HEK293T (cell line): ENCODE measurements around the gene SNX32.

Experiments used
- CTCF ChIA-PET: fragments of 350-600 bp; formaldehyde crosslinking; extraction: SDS; loops from one replicate; lab custom pipeline; 2021; ENCODE audit warnings: antibody characterized with exemption, inconsistent platforms; lab: Yijun Ruan, JAX
- POLR2A ChIA-PET: fragments of 350-600 bp; formaldehyde crosslinking; extraction: SDS; loops from one replicate; lab custom pipeline; 2020; ENCODE audit warnings: antibody characterized with exemption, inconsistent platforms; lab: Yijun Ruan, JAX
- DNase-seq: peaks from one replicate; pipeline ENCODE4 v3.0.0; 2012; ENCODE audit warnings: mixed read lengths; ENCODE audit errors: extremely low spot score
- ARNT ChIP-seq: fragments of 450-650 bp; IDR thresholded peaks from 2 replicates; pipeline ENCODE4 v1.6.1; 2017; ENCODE audit warnings: mild to moderate bottlenecking
- BHLHE40 ChIP-seq: fragments of 450-650 bp; IDR thresholded peaks from 2 replicates; pipeline ENCODE4 v1.6.1; 2016; ENCODE audit warnings: mild to moderate bottlenecking, moderate library complexity, borderline replicate concordance
- CTBP1 ChIP-seq: fragments of 450-650 bp; IDR thresholded peaks from 2 replicates; pipeline ENCODE4 v1.6.1; 2016; ENCODE audit warnings: borderline replicate concordance
- ELF4 ChIP-seq: fragments of 450-650 bp; IDR thresholded peaks from 2 replicates; pipeline ENCODE4 v1.6.1; 2017; ENCODE audit warnings: antibody characterized with exemption
- FOXA1 ChIP-seq: fragments of 450-650 bp; IDR thresholded peaks from 2 replicates; pipeline ENCODE4 v1.6.1; 2016; ENCODE audit warnings: mild to moderate bottlenecking
- FOXK2 ChIP-seq: fragments of 450-650 bp; IDR thresholded peaks from 2 replicates; pipeline ENCODE4 v1.6.1; 2016; ENCODE audit warnings: mild to moderate bottlenecking
- FOXM1 ChIP-seq: fragments of 450-650 bp; IDR thresholded peaks from 2 replicates; pipeline ENCODE4 v1.6.1; 2017; ENCODE audit warnings: mild to moderate bottlenecking, borderline replicate concordance
- HDGF ChIP-seq: fragments of 450-650 bp; IDR thresholded peaks from 2 replicates; pipeline ENCODE4 v1.6.1; 2017; ENCODE audit warnings: antibody characterized with exemption, borderline replicate concordance
- L3MBTL2 ChIP-seq: fragments of 450-650 bp; conservative IDR thresholded peaks from 2 replicates; pipeline ENCODE4 v1.6.1; 2016; ENCODE audit warnings: mild to moderate bottlenecking
- LEF1 ChIP-seq: fragments of 450-650 bp; IDR thresholded peaks from 2 replicates; pipeline ENCODE4 v1.6.1; 2017; ENCODE audit warnings: mild to moderate bottlenecking, borderline replicate concordance
- NFRKB ChIP-seq: fragments of 450-650 bp; IDR thresholded peaks from 2 replicates; pipeline ENCODE4 v1.6.1; 2016; ENCODE audit warnings: mild to moderate bottlenecking, moderate library complexity
- PKNOX1 ChIP-seq: fragments of 450-650 bp; IDR thresholded peaks from 2 replicates; pipeline ENCODE4 v1.6.1; 2016
- SP1 ChIP-seq: fragments of 450-650 bp; IDR thresholded peaks from 2 replicates; pipeline ENCODE4 v1.6.1; 2017
- SUZ12 ChIP-seq: fragments of 450-650 bp; IDR thresholded peaks from 2 replicates; pipeline ENCODE4 v1.6.1; 2016; ENCODE audit warnings: mild to moderate bottlenecking
- TARDBP ChIP-seq: fragments of 450-650 bp; IDR thresholded peaks from 2 replicates; pipeline ENCODE4 v1.6.1; 2016
- ZNF384 ChIP-seq: fragments of 450-650 bp; IDR thresholded peaks from 2 replicates; pipeline ENCODE4 v1.6.1; 2016

SNX32 gene

GRCh38 chr11:65882120-65883057 lies 48.6 kb downstream of the SNX32 start:
- TF ChIP-seq SUZ12, result no peak
- TF ChIP-seq ARNT, result no peak
- no peak for TF ChIP-seq TARDBP
- TF ChIP-seq FOXM1, result no peak
- TF ChIP-seq FOXK2, result no peak
- no peak for TF ChIP-seq NFRKB
- no peak for TF ChIP-seq ELF4
- CTCF ChIA-PET, result no interaction called here
- DNase-seq, result no peak
- POLR2A ChIA-PET, result interaction anchor here (1.0 to 12.4 kb wide), 3 partner anchors 9 to 18 kb away, joined by 3 to 289 read pairs (median 10); partner anchors contain the start of genes CFL1, EFEMP2 and MUS81

DNA sequence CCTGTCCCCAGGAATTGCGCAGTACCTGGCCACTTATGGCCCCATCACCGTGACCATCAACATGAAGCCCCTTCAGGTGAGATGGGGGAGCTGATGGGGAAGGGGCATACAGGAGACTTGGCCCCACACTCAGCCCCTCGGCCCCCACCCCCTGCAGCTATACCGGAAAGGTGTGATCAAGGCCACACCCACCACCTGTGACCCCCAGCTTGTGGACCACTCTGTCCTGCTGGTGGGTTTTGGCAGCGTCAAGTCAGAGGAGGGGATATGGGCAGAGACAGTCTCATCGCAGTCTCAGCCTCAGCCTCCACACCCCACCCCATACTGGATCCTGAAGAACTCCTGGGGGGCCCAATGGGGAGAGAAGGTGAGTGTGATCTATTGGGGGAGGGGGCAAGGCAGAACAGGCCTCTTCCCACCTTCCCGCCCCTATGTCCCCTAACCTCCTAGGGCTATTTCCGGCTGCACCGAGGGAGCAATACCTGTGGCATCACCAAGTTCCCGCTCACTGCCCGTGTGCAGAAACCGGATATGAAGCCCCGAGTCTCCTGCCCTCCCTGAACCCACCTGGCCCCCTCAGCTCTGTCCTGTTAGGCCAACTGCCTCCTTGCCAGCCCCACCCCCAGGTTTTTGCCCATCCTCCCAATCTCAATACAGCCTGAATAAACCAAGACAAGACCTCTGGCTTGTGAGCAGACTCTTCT lies 49.4 kb downstream of the SNX32 start:
- no peak for DNase-seq
- POLR2A ChIA-PET, result interaction anchor here (12.4 kb wide), 1 partner anchor 19 kb away, joined by 289 read pairs; the partner anchor contains the start of genes CFL1, EFEMP2 and MUS81
- TF ChIP-seq FOXM1 (no peak), NFRKB (no peak), ZNF384 (no peak), TARDBP (no peak), LEF1 (no peak), PKNOX1 (no peak), FOXK2 (no peak), L3MBTL2 (no peak), SP1 (no peak), SUZ12 (no peak)
- CTCF ChIA-PET, result interaction anchor here (0.5 to 2.6 kb wide), 3 partner anchors 22 to 108 kb away, joined by 3 to 12 read pairs (median 4); no protein-coding TSS in a partner anchor

DNA sequence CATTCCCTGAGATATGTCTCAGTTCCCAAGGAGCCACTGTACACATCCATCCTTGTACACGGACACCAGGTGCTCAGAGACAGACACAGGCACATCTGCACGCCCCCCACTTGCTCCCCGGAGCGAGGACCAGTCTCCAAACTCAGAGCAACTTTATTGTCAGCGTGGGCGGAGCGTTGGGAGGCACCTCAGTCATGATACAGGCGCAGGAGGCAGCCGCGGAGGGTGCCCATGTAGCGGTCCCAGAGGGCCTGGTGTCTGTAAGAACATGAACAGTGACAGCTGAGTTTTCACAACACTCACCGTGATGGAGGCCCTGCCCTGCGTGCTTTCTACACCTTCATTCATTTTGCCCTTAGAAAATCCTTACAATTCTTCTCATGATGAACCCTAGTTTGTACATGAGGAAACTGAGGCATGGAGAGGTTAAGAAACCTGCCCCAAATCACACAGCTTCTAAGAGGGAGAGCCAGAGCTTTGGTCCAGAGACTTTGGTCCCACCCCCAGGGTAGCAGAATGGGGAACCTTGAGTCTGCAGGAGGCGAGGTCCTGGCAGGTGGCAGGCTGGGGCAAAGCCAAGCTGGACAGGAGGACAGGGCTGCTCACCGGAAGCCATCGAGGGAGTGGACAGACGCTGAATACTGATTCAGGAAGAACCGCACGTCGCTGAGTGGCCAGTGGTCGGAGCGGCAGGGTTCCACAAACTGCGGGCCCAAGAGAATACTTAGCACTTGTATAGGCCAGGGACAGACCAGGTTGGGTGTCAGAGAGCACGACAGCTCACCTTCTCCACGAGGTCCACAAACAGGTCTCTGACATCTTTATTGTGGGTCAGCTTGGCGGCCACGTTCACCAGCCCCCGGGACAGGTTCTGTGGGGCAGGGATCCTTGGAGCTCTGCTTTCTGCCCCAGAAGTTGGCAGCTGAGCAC lies 50.3 kb downstream of the SNX32 start:
- TF ChIP-seq CTBP1 (no peak), PKNOX1 (no peak), ELF4 (no peak), FOXA1 (no peak), ARNT (no peak)
- CTCF ChIA-PET, result interaction anchor here (0.5 to 2.6 kb wide), 16 partner anchors 10 to 186 kb away, joined by 3 to 14 read pairs (median 3); partner anchors contain the start of genes KAT5, MUS81 and PACS1
- DNase-seq, result no peak
- POLR2A ChIA-PET, result interaction anchor here (1.1 to 12.4 kb wide), 4 partner anchors 10 to 172 kb away, joined by 4 to 289 read pairs (median 6); partner anchors contain the start of genes CFL1, EFEMP2, KAT5 and MUS81

- POLR2A ChIA-PET, result interaction anchor here (1.1 to 12.4 kb wide), 5 partner anchors 10 to 172 kb away, joined by 4 to 289 read pairs (median 5); partner anchors contain the start of genes CFL1, EFEMP2, KAT5 and MUS81
- CTCF ChIA-PET, result interaction anchor here (0.5 to 2.6 kb wide), 18 partner anchors 10 to 185 kb away, joined by 3 to 14 read pairs (median 3); partner anchors contain the start of genes KAT5, MUS81 and PACS1
- DNase-seq, result peak; percentile 76
- TF ChIP-seq TARDBP (no peak), ELF4 (no peak), CTBP1 (no peak), SUZ12 (no peak), FOXM1 (0 out of 2 replicates have a peak, but pooled peaks have one; percentile 39), FOXK2 (no peak), LEF1 (no peak), ARNT (no peak), NFRKB (no peak)
These were observed 50.9 kb downstream of the SNX32 start for GRCh38 chr11:65884716-65885092.

- DNase-seq, result no peak
- CTCF ChIA-PET, result interaction anchor here (0.6 to 2.6 kb wide), 16 partner anchors 10 to 179 kb away, joined by 3 to 14 read pairs (median 4); partner anchors contain the start of genes KAT5 and MUS81
- POLR2A ChIA-PET, result interaction anchor here (0.9 to 12.4 kb wide), 6 partner anchors 11 to 173 kb away, joined by 3 to 289 read pairs (median 4); partner anchors contain the start of genes CFL1, EFEMP2, KAT5 and MUS81
- TF ChIP-seq NFRKB, result no peak
- no peak for TF ChIP-seq BHLHE40
- no peak for TF ChIP-seq HDGF
- no peak for TF ChIP-seq L3MBTL2
- TF ChIP-seq TARDBP, result no peak
- TF ChIP-seq SP1, result no peak
- TF ChIP-seq ELF4, result no peak
- no peak for TF ChIP-seq LEF1
- no peak for TF ChIP-seq FOXK2
These were observed 51.5 kb downstream of the SNX32 start for GRCh38 chr11:65885231-65885630.
